HCT116 (cell line): ENCODE measurements around the gene AP2A1.

ENCODE experiments used
- EGR1 ChIP-seq: IDR thresholded peaks from 2 replicates; pipeline ENCODE4 v1.6.1; 2012; ENCODE audit warnings: low read depth
- EZH2 ChIP-seq: fragments of 200-600 bp; sonication (generic); IDR thresholded peaks from 2 replicates; pipeline ENCODE4 v1.6.1; 2017; ENCODE audit warnings: antibody characterized with exemption, mixed run types
- POLR2A ChIP-seq: IDR thresholded peaks from 2 replicates; pipeline ENCODE4 v1.7.0; 2011; ENCODE audit warnings: borderline replicate concordance; ENCODE audit not compliant: insufficient read depth, insufficient read length; ENCODE audit errors: extremely low read depth
- POLR2AphosphoS5 ChIP-seq: IDR thresholded peaks from 2 replicates; pipeline ENCODE4 v1.6.1; 2011; ENCODE audit warnings: mild to moderate bottlenecking, low read depth, low read length, moderate library complexity
- TF ChIP-seq, protein P1 (sequence below), 3 experiments: fragments of 200-600 bp in 1 of 3; sonication (generic) in 1 of 3; IDR thresholded peaks in 2 of 3; conservative IDR thresholded peaks in 1 of 3; 2 replicates each; pipeline ENCODE4 v1.5.1; 2012 to 2017; ENCODE audit warnings: low read depth in 2 of 3, low read length in 2 of 3, antibody characterized with exemption in 1 of 3, borderline replicate concordance in 1 of 3, control low read depth in 1 of 3, mild to moderate bottlenecking in 1 of 3, mixed read lengths in 1 of 3, mixed run types in 1 of 3, moderate library complexity in 1 of 3; ENCODE audit not compliant: insufficient read depth in 1 of 3
- TF ChIP-seq, protein P2 (sequence below): IDR thresholded peaks from 2 replicates; pipeline ENCODE4 v1.6.1; 2012; ENCODE audit warnings: low read depth

DNA sequence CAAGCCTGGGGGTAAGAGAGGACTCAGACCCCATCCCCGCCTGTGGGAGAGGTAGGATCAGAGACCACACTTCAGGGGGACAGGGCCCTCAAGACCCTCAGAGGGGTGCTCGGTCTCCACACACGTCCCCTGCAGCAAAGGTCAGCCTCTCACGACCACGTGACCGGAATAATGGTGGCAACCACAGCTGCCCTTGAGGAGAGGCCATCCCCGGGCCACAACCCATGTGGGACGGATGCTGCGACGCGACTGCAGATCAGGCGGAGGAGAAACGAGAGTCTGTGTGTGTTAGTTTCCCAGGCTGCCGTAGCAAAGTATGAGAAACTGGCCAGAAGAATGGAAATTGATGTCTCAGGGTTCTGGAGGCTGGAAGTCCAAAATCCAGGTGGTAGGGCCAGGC, 60.2 kb downstream of the AP2A1 start:
- no peak for TF ChIP-seq POLR2A
- TF ChIP-seq, protein P1, sequence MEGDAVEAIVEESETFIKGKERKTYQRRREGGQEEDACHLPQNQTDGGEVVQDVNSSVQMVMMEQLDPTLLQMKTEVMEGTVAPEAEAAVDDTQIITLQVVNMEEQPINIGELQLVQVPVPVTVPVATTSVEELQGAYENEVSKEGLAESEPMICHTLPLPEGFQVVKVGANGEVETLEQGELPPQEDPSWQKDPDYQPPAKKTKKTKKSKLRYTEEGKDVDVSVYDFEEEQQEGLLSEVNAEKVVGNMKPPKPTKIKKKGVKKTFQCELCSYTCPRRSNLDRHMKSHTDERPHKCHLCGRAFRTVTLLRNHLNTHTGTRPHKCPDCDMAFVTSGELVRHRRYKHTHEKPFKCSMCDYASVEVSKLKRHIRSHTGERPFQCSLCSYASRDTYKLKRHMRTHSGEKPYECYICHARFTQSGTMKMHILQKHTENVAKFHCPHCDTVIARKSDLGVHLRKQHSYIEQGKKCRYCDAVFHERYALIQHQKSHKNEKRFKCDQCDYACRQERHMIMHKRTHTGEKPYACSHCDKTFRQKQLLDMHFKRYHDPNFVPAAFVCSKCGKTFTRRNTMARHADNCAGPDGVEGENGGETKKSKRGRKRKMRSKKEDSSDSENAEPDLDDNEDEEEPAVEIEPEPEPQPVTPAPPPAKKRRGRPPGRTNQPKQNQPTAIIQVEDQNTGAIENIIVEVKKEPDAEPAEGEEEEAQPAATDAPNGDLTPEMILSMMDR (IDR thresholded peaks at IDR 0.05 in 2 of 3, conservative IDR thresholded peaks at IDR 0.05 in 1 of 3; ENCODE audit: borderline replicate concordance in 1 of 3, insufficient read depth in 1 of 3, low read depth in 2 of 3, low read length in 2 of 3), result no peak
- TF ChIP-seq, protein P2, sequence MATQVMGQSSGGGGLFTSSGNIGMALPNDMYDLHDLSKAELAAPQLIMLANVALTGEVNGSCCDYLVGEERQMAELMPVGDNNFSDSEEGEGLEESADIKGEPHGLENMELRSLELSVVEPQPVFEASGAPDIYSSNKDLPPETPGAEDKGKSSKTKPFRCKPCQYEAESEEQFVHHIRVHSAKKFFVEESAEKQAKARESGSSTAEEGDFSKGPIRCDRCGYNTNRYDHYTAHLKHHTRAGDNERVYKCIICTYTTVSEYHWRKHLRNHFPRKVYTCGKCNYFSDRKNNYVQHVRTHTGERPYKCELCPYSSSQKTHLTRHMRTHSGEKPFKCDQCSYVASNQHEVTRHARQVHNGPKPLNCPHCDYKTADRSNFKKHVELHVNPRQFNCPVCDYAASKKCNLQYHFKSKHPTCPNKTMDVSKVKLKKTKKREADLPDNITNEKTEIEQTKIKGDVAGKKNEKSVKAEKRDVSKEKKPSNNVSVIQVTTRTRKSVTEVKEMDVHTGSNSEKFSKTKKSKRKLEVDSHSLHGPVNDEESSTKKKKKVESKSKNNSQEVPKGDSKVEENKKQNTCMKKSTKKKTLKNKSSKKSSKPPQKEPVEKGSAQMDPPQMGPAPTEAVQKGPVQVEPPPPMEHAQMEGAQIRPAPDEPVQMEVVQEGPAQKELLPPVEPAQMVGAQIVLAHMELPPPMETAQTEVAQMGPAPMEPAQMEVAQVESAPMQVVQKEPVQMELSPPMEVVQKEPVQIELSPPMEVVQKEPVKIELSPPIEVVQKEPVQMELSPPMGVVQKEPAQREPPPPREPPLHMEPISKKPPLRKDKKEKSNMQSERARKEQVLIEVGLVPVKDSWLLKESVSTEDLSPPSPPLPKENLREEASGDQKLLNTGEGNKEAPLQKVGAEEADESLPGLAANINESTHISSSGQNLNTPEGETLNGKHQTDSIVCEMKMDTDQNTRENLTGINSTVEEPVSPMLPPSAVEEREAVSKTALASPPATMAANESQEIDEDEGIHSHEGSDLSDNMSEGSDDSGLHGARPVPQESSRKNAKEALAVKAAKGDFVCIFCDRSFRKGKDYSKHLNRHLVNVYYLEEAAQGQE, result no peak
- TF ChIP-seq EGR1, result no peak
- no peak for TF ChIP-seq EZH2
- TF ChIP-seq POLR2AphosphoS5, result no peak
